MCF 10A (cell line): ENCODE results near the gene TIMP3. TPM values are rescaled to one million over a fixed set of nuclear protein-coding genes. Genes with fewer than 3 reads are reported as not detected.
A peak's percentile ranks its signal among the peaks of the same experiment; 100 is the strongest.

Experiments used
- BruUV-seq: library from RNA; stranded (reverse); fragments of 400-500 nt; replicated peaks from 2 replicates; lab custom pipeline; 2021; lab: Mats Ljungman, UMichigan
- CTCF ChIA-PET: fragments of 300-600 bp; sonication (Branson Sonifier 250); formaldehyde crosslinking; extraction: SDS; loops from one replicate; lab custom pipeline; 2021; ENCODE audit warnings: antibody characterized with exemption, inconsistent platforms; lab: Yijun Ruan, JAX
- POLR2A ChIA-PET: fragments of 300-600, 350-650 bp; sonication (Branson Sonifier 250); formaldehyde crosslinking; extraction: SDS; loops from one replicate; lab custom pipeline; 2020; ENCODE audit warnings: antibody characterized with exemption, inconsistent platforms; lab: Yijun Ruan, JAX
- DNase-seq: peaks from one replicate; pipeline ENCODE4 v3.0.0-alpha.2; 2018; ENCODE audit not compliant: unreplicated experiment
- H3K27ac Mint-ChIP-seq: one replicate; pipeline ENCODE4 v1.8.0; 2022; ENCODE audit warnings: mild to moderate bottlenecking, low read depth, mixed read lengths; ENCODE audit not compliant: unreplicated experiment
- H3K27me3 Mint-ChIP-seq: one replicate; pipeline ENCODE4 v1.8.0; 2022; ENCODE audit warnings: mixed read lengths; ENCODE audit not compliant: insufficient read depth, unreplicated experiment
- H3K36me3 Mint-ChIP-seq: one replicate; pipeline ENCODE4 v1.8.0; 2022; ENCODE audit warnings: mild to moderate bottlenecking, moderate library complexity, mixed read lengths; ENCODE audit not compliant: insufficient read depth, unreplicated experiment
- H3K4me1 Mint-ChIP-seq: one replicate; pipeline ENCODE4 v1.8.0; 2022; ENCODE audit warnings: mixed read lengths; ENCODE audit not compliant: insufficient read depth, unreplicated experiment
- H3K4me3 Mint-ChIP-seq: one replicate; pipeline ENCODE4 v1.8.0; 2022; ENCODE audit warnings: mild to moderate bottlenecking, moderate library complexity, mixed read lengths; ENCODE audit not compliant: unreplicated experiment
- H3K9me3 Mint-ChIP-seq: one replicate; pipeline ENCODE4 v1.8.0; 2022; ENCODE audit warnings: mixed read lengths; ENCODE audit not compliant: unreplicated experiment
- intact Hi-C: fragments of 100-400 bp; cut with micrococcal nuclease; formaldehyde crosslinking; loops from 2 replicates; pipeline ENCODE4 v1.14.1; 2022
- total RNA-seq: library from RNA; stranded (reverse); gene quantifications from 2 replicates; pipeline ENCODE4 v1.2.3, GENCODE V29; 2022
- TF ChIP-seq, protein P1 (sequence below): fragments of 200-600 bp; IDR thresholded peaks from one replicate; pipeline ENCODE4 v1.8.0; 2022; ENCODE audit warnings: antibody characterized with exemption, mild to moderate bottlenecking; ENCODE audit not compliant: unreplicated experiment

The TIMP3 gene
- total RNA-seq, 1 experiment from 2014 or later, result 50.6 TPM

DNA sequence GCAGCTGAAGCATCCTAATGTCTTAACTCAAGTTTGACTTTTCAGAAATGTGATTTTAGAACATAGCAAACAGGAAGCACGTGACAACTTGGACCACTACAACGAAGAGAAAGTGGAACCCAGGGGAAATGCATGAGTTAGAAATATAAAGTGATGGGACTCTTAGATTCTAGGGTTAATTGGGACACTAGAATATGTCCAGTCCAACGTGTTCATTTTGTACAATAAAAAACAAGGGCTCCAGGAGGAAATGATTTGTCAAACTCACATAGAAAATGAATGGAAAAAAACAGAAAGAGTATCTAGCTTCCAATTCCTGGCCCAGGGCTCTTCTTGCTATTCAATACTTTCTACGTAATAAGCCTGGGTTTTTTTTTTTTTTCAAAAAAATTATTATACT, 30.7 kb downstream of the TIMP3 start:
- TF ChIP-seq, protein P1, sequence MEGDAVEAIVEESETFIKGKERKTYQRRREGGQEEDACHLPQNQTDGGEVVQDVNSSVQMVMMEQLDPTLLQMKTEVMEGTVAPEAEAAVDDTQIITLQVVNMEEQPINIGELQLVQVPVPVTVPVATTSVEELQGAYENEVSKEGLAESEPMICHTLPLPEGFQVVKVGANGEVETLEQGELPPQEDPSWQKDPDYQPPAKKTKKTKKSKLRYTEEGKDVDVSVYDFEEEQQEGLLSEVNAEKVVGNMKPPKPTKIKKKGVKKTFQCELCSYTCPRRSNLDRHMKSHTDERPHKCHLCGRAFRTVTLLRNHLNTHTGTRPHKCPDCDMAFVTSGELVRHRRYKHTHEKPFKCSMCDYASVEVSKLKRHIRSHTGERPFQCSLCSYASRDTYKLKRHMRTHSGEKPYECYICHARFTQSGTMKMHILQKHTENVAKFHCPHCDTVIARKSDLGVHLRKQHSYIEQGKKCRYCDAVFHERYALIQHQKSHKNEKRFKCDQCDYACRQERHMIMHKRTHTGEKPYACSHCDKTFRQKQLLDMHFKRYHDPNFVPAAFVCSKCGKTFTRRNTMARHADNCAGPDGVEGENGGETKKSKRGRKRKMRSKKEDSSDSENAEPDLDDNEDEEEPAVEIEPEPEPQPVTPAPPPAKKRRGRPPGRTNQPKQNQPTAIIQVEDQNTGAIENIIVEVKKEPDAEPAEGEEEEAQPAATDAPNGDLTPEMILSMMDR, result no peak
- intact Hi-C loops, result no loop called here
- no TSS peak for BruUV-seq
- Mint-ChIP-seq H3K9me3 (no peaks in the 10 kb centered on the region), H3K27ac (no peak overlapping the region), H3K27me3 (no peaks in the 10 kb centered on the region), H3K4me1 (peaks cover 7% of the 10 kb centered on the region), H3K36me3 (peaks cover 24% of the 10 kb centered on the region), H3K4me3 (no peak overlapping the region)
- ChIA-PET CTCF (interaction anchor here (0.6 to 1.4 kb wide), 5 partner anchors 9 to 451 kb away, joined by 3 to 4 read pairs (median 3); no protein-coding TSS in a partner anchor), POLR2A (interaction anchor here (0.7 kb wide), 2 partner anchors 10 to 154 kb away, joined by 3 read pairs; no protein-coding TSS in a partner anchor)
- DNase-seq, result no peak

DNA sequence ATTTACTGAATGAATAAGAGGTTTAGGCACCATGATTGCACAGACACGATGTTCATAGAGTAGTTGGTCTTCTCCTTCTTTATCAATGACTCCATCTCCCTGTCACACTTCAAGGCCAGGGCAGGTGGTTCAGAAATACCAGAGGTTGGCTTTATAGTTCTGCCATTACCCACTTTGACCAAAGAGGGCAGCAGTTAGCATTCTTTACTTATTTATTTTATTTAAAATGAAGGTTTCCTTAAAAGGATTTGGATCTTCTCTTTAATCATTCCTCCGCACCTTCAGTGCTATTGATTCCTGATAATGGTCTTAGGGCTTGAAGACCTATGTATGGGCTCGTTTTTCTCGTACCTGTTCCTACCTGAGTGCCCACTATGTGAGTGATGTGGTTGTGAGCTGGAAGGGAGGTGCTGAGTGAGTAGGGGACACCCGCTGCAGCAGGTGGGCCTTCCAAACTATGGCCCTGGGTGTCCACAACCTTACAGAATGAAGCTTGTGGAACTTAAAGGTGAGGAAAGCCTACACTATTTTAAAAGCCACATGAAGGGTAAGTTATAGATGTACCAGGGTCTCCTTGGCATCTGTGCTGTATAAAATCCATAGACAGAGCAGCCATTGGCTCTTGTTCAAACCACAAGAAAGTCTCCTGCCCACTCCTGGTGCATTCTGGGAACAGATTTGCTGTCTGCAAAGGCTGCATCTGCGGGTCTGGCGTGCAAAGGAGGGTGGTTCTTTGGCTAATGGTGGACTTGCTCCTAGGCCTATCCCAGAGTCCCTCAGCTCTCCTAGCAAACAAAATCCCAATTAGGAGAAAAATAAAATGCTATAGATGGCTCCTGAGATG, 35.0 kb downstream of the TIMP3 start:
- H3K27ac Mint-ChIP-seq, result no peak overlapping the region
- no TSS peak for BruUV-seq
- ChIA-PET CTCF (interaction anchor here (0.5 to 2.9 kb wide), 20 partner anchors 9 to 867 kb away, joined by 3 to 14 read pairs (median 4); no protein-coding TSS in a partner anchor), POLR2A (interaction anchor here (0.6 kb wide), 1 partner anchor 21 kb away, joined by 3 read pairs; no protein-coding TSS in a partner anchor)
- peak; percentile 24 for DNase-seq
- TF ChIP-seq, protein P1, result peak; percentile 51
- H3K27me3 Mint-ChIP-seq, result no peaks in the 10 kb centered on the region
- H3K36me3 Mint-ChIP-seq, result peaks cover 18% of the 10 kb centered on the region
- H3K4me3 Mint-ChIP-seq, result no peak overlapping the region
- peaks cover 7% of the 10 kb centered on the region for H3K4me1 Mint-ChIP-seq
- intact Hi-C loops, result no loop called here
- H3K9me3 Mint-ChIP-seq, result no peaks in the 10 kb centered on the region

DNA sequence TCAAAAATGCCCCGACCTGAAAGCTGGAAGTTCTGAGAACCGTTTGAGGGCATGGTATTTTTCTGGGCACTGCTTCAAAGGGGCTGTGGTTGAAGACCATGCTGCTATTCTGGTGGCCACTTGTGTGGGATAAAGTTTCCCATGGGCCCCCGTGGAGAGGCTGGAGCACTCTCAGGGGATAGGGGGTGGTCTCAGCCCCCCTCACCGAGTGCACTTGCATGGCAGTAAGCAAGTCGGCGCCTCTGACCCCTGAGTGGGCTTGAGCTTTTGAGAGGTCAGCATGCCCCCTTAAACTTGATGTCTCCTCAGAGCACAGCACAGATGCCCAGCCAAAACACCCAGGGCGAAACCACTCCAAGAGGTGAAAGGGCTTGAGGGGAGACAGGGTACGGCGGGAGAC, 35.6 kb downstream of the TIMP3 start:
- BruUV-seq, result no TSS peak
- H3K36me3 Mint-ChIP-seq, result peaks cover 12% of the 10 kb centered on the region
- intact Hi-C loops, result no loop called here
- no peaks in the 10 kb centered on the region for H3K27me3 Mint-ChIP-seq
- no peaks in the 10 kb centered on the region for H3K9me3 Mint-ChIP-seq
- ChIA-PET CTCF (interaction anchor here (0.5 to 2.9 kb wide), 16 partner anchors 11 to 765 kb away, joined by 3 to 14 read pairs (median 4); partner anchors contain the start of gene TIMP3), POLR2A (interaction anchor here (0.6 kb wide), 1 partner anchor 20 kb away, joined by 3 read pairs; no protein-coding TSS in a partner anchor)
- no peak overlapping the region for H3K4me3 Mint-ChIP-seq
- H3K4me1 Mint-ChIP-seq, result peaks cover 7% of the 10 kb centered on the region
- H3K27ac Mint-ChIP-seq, result no peak overlapping the region
- TF ChIP-seq, protein P1, result no peak
- DNase-seq, result no peak

DNA sequence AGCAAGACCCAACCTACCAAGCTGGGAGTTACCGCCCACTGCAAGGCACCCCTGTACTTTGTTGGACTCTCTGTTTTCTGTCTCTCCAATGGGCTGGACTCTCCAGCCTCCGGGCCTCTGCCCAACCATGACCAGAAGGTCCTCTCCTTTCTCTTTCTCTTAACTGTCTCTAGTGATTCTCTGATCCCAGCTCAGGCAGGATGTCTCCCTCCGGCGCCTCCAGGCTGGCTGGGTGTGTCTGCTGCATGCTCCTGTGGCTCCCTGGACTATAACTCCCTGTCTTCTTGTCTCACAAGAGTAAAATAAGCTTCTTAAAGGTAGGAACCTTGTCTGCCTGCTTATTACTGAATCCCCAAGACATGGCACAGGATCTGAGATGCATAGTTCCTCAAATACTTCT, 36.3 kb downstream of the TIMP3 start:
- TF ChIP-seq, protein P1, result no peak
- POLR2A ChIA-PET, result no interaction called here
- intact Hi-C loops, result no loop called here
- Mint-ChIP-seq H3K27ac (no peak overlapping the region), H3K4me3 (no peak overlapping the region), H3K36me3 (peaks cover 10% of the 10 kb centered on the region), H3K4me1 (peaks cover 7% of the 10 kb centered on the region), H3K27me3 (no peaks in the 10 kb centered on the region), H3K9me3 (no peaks in the 10 kb centered on the region)
- DNase-seq, result no peak
- CTCF ChIA-PET, result interaction anchor here (0.5 to 1.2 kb wide), 5 partner anchors 10 to 307 kb away, joined by 3 to 5 read pairs (median 3); partner anchors contain the start of gene TIMP3
- no TSS peak for BruUV-seq
